Mucosa of stomach (tissue), 1 donor: ENCODE measurements around the gene CCDC73.
"Not testable (repeated sequence)": the region's sequence is repeated elsewhere in the genome, so short reads cannot be mapped to it uniquely, and the experiment has no call there.

Experiments used
- H3K27me3 ChIP-seq: one replicate; pipeline ENCODE4 v1.7.0; 2013; ENCODE audit warnings: mild to moderate bottlenecking, low read length; ENCODE audit not compliant: control insufficient read depth, insufficient read depth
- H3K36me3 ChIP-seq: one replicate; pipeline ENCODE4 v1.7.0; 2013; ENCODE audit warnings: low read length; ENCODE audit not compliant: control insufficient read depth, insufficient read depth
- H3K4me1 ChIP-seq: one replicate; pipeline ENCODE4 v1.7.0; 2013; ENCODE audit warnings: mild to moderate bottlenecking, low read length; ENCODE audit not compliant: control insufficient read depth, insufficient read depth
- H3K4me3 ChIP-seq: one replicate; pipeline ENCODE4 v1.7.0; 2013; ENCODE audit warnings: low read length
- H3K9ac ChIP-seq: one replicate; pipeline ENCODE4 v1.7.0; 2013; ENCODE audit warnings: mild to moderate bottlenecking, low read length, moderate library complexity
- H3K9me3 ChIP-seq: one replicate; pipeline ENCODE4 v1.7.0; 2013; ENCODE audit warnings: mild to moderate bottlenecking, low read length, moderate library complexity; ENCODE audit not compliant: control insufficient read depth
- donor health status: Pancreatic carcinoma.

Gene CCDC73

DNA sequence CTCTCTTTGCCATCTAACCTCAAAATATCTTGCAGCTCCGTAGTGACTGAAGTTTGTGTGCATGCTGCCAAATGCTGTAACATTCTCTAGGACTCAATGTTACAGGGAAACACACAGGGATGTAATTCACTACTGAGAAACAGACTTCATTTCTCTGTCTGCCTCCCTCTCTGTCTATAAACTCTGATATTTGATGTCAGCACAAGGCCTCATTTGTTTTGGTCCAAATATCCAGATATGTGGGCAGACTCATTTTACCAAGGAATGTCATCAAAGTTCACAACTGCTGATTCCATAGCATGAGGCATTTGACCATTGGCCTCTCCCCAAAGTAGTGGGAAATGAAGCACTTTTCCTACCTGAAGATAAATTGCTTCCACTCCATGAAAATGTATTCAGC lies 32.8 kb upstream of the CCDC73 start:
- H3K27me3 ChIP-seq, result no peaks in the 10 kb centered on the region
- no peaks in the 10 kb centered on the region for H3K9me3 ChIP-seq
- no peaks in the 10 kb centered on the region for H3K4me1 ChIP-seq
- no peak overlapping the region for H3K4me3 ChIP-seq
- no peaks in the 10 kb centered on the region for H3K36me3 ChIP-seq
- H3K9ac ChIP-seq, result no peak overlapping the region

DNA sequence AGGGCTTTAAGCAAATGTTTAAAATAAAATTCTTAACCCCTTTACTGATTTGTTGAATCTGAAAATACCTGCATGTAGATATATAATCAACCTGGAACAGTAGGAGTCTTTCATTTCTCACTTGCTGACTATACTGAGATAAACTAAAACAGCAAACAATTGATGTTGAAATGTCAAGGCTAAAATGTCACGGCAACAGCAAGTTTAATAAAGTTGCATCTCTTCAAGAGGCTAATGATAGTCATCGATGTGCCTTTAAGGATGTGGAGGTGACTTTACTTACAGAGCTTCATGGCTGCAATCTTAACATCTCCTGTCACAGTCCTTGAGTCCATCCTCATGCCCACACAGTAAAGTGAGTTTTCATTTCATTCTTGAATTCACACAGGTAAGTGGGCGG lies 31.7 kb upstream of the CCDC73 start:
- Histone ChIP-seq H3K9ac (no peak overlapping the region), H3K27me3 (no peaks in the 10 kb centered on the region), H3K4me3 (no peak overlapping the region), H3K36me3 (no peaks in the 10 kb centered on the region), H3K4me1 (no peaks in the 10 kb centered on the region), H3K9me3 (no peaks in the 10 kb centered on the region)

GRCh38 chr11:32823617-32824016 lies 29.2 kb upstream of the CCDC73 start:
- H3K4me3 ChIP-seq, H3K9ac ChIP-seq, H3K4me1 ChIP-seq, H3K27me3 ChIP-seq, H3K36me3 ChIP-seq, H3K9me3 ChIP-seq: not testable (repeated sequence)

GRCh38 chr11:32821917-32822560 lies 27.6 kb upstream of the CCDC73 start:
- H3K9me3 ChIP-seq, result no peaks in the 10 kb centered on the region
- no peaks in the 10 kb centered on the region for H3K4me1 ChIP-seq
- no peaks in the 10 kb centered on the region for H3K36me3 ChIP-seq
- no peak overlapping the region for H3K4me3 ChIP-seq
- no peak overlapping the region for H3K9ac ChIP-seq
- no peaks in the 10 kb centered on the region for H3K27me3 ChIP-seq

DNA sequence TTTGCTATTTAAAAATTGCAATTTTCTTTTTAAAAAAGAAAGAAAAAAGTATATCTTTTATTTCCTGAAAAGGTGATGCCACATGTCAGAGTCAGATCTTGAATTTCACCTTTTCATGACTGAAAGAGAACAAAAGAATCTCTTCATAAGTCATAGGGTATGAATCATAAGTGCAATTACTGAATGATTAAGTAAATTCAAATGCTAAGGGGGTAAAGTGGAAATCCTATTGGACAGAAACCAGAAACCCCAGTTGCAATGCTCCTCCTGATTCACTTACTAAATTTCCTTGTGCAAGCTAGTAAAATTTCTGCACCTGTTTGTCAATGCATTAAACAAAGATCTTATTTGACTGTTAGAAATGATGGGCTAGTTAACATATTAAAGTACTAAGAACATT lies 27.1 kb upstream of the CCDC73 start:
- H3K9me3 ChIP-seq, result no peaks in the 10 kb centered on the region
- H3K4me1 ChIP-seq, result no peaks in the 10 kb centered on the region
- no peaks in the 10 kb centered on the region for H3K27me3 ChIP-seq
- no peak overlapping the region for H3K9ac ChIP-seq
- no peaks in the 10 kb centered on the region for H3K36me3 ChIP-seq
- H3K4me3 ChIP-seq, result no peak overlapping the region

DNA sequence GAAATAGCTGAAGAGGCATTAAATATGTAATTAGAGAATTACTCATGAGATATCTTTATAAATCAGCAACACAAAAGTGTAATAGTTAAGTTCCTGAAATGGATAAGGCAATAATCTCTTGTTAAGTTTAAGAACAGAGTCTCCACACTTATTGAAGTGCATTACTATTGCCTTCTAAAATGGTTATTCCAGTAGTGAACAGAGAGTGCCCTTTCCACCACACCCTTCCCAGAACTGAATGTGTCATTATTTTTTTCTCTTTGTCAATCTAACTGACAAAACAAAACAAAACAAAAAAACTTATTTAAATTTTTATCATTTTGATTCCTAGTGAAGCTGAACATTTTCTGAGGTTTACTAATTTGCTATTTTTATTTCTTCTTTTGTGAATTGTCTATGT lies 26.0 kb upstream of the CCDC73 start:
- no peaks in the 10 kb centered on the region for H3K36me3 ChIP-seq
- no peaks in the 10 kb centered on the region for H3K9me3 ChIP-seq
- no peak overlapping the region for H3K4me3 ChIP-seq
- H3K9ac ChIP-seq, result no peak overlapping the region
- no peaks in the 10 kb centered on the region for H3K27me3 ChIP-seq
- no peaks in the 10 kb centered on the region for H3K4me1 ChIP-seq

DNA sequence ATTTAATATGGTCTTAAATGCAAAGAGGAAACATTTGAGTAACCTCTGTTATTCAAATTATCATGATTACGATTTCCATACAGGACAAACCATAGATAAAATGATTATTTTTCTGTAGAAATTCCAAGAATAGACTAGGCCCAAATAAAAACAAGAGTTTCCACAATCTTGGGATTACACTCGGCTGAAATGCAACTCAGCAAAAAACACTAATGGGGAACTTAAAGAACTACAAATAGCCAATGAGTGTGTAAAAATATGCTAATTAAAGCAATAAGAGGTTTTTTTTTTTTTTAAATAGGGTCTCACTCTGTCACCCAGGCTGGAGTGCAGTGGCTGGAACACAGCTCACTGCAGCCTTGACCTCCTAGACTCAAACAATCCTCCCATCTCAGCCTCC lies 24.7 kb upstream of the CCDC73 start:
- H3K36me3 ChIP-seq, result no peaks in the 10 kb centered on the region
- no peaks in the 10 kb centered on the region for H3K9me3 ChIP-seq
- H3K4me3 ChIP-seq, result no peak overlapping the region
- H3K9ac ChIP-seq, result no peak overlapping the region
- H3K4me1 ChIP-seq, result no peaks in the 10 kb centered on the region
- H3K27me3 ChIP-seq, result no peaks in the 10 kb centered on the region

DNA sequence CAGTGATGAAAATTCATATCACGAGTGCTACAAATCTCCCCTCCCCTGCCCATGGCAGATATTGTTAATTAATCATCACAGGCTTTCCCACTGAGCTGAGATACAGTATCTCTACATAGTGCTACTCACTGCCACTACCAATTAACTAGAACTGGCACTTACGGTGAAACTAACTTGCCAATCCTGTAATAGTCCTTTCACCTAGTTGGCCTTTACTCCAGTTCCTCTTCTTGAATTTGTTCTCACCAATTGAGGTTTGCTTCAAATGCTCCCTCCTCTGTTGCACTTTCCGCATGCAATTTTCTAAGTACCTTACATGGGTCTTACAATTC lies 23.4 kb upstream of the CCDC73 start:
- Histone ChIP-seq H3K4me1 (no peaks in the 10 kb centered on the region), H3K27me3 (no peaks in the 10 kb centered on the region), H3K36me3 (no peaks in the 10 kb centered on the region), H3K9ac (no peak overlapping the region), H3K4me3 (no peak overlapping the region), H3K9me3 (no peaks in the 10 kb centered on the region)

DNA sequence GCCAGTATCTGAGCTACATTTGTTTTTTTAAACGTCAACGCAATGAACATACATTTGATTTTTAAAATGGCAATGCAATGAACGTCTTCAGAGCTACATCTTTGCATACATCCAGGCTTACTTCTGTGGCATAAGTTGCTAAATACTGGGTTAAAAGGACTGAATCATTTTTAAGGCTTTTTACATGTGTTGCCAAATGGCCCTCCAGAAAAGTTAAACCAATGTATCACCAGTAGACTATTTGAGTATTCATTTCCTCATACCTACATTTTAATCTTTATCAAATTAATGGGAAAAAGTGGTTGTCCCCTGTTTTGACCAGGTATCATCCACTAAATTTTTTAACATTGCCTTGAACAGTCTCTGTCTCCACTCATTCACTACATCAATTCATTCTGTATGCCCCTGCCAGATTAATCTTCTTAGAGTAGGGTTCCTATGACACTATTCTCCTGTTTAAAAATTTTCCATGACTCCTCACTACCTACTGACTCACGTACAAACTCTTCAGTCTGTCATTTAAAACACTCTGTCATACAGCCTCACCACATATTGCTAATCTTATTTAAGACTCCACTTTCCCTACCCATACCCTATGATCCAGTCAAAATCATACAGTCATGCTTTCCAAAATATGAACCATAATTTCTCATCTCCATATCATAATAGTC lies 22.9 kb upstream of the CCDC73 start:
- Histone ChIP-seq H3K4me3 (no peak overlapping the region), H3K9me3 (no peaks in the 10 kb centered on the region), H3K27me3 (no peaks in the 10 kb centered on the region), H3K36me3 (no peaks in the 10 kb centered on the region), H3K4me1 (no peaks in the 10 kb centered on the region), H3K9ac (no peak overlapping the region)

DNA sequence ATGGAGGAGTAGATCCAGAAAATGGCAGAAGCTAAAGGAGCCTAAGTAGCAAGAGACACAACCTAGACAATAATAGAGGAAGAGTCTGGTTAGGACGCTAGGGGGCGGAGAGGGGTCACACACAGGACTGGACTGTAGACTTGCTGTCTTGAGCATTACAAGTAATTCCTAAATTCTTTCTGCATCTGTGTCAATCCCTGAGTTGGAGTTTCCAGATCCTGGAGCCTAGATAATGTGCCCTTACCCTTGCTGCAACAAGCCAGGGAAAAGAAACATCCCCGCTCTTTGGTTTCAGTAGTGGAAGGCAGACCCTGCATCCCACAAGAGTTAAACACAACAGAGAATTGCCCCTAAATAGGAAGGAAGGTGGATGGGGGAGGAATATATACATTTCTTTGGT lies 14.9 kb upstream of the CCDC73 start:
- Histone ChIP-seq H3K4me1 (no peaks in the 10 kb centered on the region), H3K36me3 (no peaks in the 10 kb centered on the region), H3K27me3 (no peaks in the 10 kb centered on the region), H3K4me3 (no peak overlapping the region), H3K9me3 (no peaks in the 10 kb centered on the region), H3K9ac (no peak overlapping the region)

DNA sequence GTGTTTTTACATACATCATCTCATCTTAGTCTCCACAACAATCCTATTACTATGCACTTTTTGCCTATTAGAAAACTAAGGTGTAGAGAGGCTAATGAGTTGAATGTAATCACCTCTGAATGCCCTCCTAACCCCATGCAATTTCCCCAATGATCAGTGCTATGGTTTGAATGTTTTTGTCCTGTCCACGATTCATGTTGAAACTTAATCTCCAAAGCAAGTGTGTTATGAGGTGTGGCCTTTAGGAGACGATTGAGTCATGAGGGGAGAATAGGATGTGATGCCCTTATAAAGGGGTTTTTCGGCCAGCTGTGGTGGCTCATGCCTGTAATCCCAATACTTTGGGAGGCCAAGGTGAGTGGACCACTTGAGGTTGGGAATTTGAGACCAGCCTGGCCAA lies 2.0 kb upstream of the CCDC73 start:
- H3K27me3 ChIP-seq, result no peaks in the 10 kb centered on the region
- H3K4me1 ChIP-seq, result no peaks in the 10 kb centered on the region
- no peak overlapping the region for H3K4me3 ChIP-seq
- no peaks in the 10 kb centered on the region for H3K9me3 ChIP-seq
- no peak overlapping the region for H3K9ac ChIP-seq
- no peaks in the 10 kb centered on the region for H3K36me3 ChIP-seq

DNA sequence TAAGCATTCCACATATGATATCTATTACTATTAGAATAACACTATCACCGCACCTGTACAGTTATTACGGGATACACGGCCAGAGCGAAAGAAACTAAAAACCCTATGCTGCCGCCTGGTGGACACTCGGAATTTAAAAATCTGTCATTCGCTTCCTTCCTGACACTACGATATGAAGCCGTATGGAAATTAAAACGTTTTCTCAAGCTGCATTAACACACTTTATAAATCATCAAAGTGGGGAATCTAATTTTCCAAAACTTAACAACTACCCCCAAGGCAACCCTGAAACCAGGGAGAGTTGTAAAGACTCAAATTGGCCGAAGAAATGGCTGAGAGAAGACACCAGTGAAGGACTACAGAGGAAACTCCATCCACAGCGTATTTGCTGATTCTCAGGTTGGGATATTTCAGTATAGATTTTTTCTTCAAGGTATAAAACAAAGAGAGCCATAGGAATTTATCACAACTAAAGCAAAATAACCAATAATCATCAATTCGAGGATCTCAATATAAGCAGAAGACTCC lies 1.4 kb downstream of the CCDC73 start:
- Histone ChIP-seq H3K4me1 (no peaks in the 10 kb centered on the region), H3K27me3 (no peaks in the 10 kb centered on the region), H3K36me3 (no peaks in the 10 kb centered on the region), H3K9ac (peak overlapping the region; percentile 39), H3K9me3 (no peaks in the 10 kb centered on the region), H3K4me3 (no peak overlapping the region)
